ENCODE measurements around the gene BEND4. TPM values are rescaled to one million over a fixed set of nuclear protein-coding genes. Genes with fewer than 3 reads are reported as not detected.

BEND4 gene
- total and polyA plus RNA-seq, 2 donors from 2014 or later: 0.22 TPM; not detected in 1

DNA sequence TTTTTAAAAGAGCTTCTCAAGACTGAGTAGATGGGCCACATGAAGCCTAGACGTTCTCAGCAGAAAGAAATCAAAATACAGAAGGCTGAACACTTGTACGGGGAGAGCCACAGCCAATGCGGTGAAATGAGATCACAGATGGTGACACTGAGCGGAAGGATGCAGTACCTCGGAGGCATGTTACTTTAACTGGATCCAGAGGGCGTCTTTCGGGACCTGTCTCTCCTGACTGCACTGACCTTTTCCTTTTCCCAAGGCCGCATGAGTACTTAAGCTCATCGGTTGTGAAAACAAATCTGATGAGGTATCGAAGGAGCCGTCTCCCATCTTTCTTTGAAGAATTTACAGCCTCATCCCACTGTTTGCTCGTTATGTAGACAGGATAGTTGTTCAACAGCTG lies 32.6 kb downstream of the BEND4 start:
- FAIRE-seq (no peak), DNase-seq (peak in 3 of 5 donors; percentile 11 to 39 (median 25))
- no peaks in the 10 kb centered on the region for H3K27me3 ChIP-seq (ENCODE audit: control insufficient read depth, insufficient read depth, low read length)
- H3K4me3 ChIP-seq (ENCODE audit: low read length in 3 of 3): no peak overlapping the region
- intact Hi-C loops (cut with DNase I): no loop called here
- H3K9me3 ChIP-seq (ENCODE audit: control insufficient read depth in 2 of 3, insufficient read depth in 1 of 3, low read length in 3 of 3): no peaks in the 10 kb centered on the region
- TF ChIP-seq, protein P1, sequence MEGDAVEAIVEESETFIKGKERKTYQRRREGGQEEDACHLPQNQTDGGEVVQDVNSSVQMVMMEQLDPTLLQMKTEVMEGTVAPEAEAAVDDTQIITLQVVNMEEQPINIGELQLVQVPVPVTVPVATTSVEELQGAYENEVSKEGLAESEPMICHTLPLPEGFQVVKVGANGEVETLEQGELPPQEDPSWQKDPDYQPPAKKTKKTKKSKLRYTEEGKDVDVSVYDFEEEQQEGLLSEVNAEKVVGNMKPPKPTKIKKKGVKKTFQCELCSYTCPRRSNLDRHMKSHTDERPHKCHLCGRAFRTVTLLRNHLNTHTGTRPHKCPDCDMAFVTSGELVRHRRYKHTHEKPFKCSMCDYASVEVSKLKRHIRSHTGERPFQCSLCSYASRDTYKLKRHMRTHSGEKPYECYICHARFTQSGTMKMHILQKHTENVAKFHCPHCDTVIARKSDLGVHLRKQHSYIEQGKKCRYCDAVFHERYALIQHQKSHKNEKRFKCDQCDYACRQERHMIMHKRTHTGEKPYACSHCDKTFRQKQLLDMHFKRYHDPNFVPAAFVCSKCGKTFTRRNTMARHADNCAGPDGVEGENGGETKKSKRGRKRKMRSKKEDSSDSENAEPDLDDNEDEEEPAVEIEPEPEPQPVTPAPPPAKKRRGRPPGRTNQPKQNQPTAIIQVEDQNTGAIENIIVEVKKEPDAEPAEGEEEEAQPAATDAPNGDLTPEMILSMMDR (IDR thresholded peaks at IDR 0.05; ENCODE audit: borderline replicate concordance, extremely low read depth, insufficient read depth): no peak
- H3K36me3 ChIP-seq (ENCODE audit: control insufficient read depth in 2 of 3, insufficient read depth in 3 of 3, low read length in 3 of 3): no peaks in the 10 kb centered on the region
- no peaks in the 10 kb centered on the region for H3K4me1 ChIP-seq (ENCODE audit: control insufficient read depth in 2 of 3, insufficient read depth in 2 of 3, low read depth in 1 of 3, low read length in 3 of 3)
- no peak overlapping the region for H3K27ac ChIP-seq (ENCODE audit: low read depth in 2 of 2, low read length in 2 of 2)
- H3K9ac ChIP-seq (ENCODE audit: low read length in 3 of 3): no peak overlapping the region

DNA sequence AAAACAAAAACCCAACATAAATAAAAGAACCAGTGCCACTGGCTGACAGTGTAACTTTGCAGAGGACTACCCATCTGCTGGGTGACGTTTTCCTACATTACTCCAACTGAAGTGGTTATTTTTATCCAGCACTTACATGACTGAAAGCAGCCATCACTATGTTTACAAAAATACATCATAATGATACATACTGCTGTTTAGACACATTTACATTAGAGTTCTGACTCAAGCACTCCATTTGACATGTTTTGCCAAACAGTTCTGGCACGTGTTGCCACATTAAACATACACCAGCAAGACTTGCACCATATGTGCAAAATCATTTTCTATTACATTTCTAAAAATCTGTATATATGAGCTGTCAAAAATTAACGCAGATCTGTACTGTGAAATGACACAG lies 39.6 kb downstream of the BEND4 start:
- Histone ChIP-seq H3K36me3 (ENCODE audit: control insufficient read depth in 2 of 3, insufficient read depth in 3 of 3, low read length in 3 of 3) (no peaks in the 10 kb centered on the region), H3K4me1 (ENCODE audit: control insufficient read depth in 2 of 3, insufficient read depth in 2 of 3, low read depth in 1 of 3, low read length in 3 of 3) (no peaks in the 10 kb centered on the region), H3K4me3 (ENCODE audit: low read length in 3 of 3) (no peak overlapping the region), H3K9me3 (ENCODE audit: control insufficient read depth in 2 of 3, insufficient read depth in 1 of 3, low read length in 3 of 3) (no peaks in the 10 kb centered on the region), H3K27me3 (ENCODE audit: control insufficient read depth, insufficient read depth, low read length) (no peaks in the 10 kb centered on the region), H3K9ac (ENCODE audit: low read length in 3 of 3) (no peak overlapping the region), H3K27ac (ENCODE audit: low read depth in 2 of 2, low read length in 2 of 2) (no peak overlapping the region)
- intact Hi-C loops (cut with DNase I): no loop called here
- FAIRE-seq (no peak), DNase-seq (no peak)
- TF ChIP-seq, protein P1 (IDR thresholded peaks at IDR 0.05; ENCODE audit: borderline replicate concordance, extremely low read depth, insufficient read depth): no peak

DNA sequence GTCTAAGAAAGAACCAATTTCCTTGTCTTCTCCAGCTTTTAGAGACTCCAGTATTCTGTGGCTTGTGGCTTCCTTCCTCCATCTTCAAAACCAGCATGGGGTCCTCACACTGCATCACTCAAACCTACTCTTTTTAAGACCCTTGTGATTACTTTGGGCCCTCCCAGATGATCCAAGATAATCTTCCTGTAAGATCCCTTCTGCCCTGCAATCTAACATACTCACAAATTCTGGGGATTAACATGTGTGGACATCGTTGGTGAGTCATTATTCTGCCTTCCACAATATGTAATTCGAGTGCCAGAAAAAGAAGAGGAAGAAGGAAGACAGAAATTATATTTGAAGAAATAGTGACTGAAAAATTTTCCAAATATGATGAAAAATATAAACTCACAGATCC lies 47.9 kb downstream of the BEND4 start:
- no peak for DNase-seq
- Histone ChIP-seq H3K36me3 (ENCODE audit: control insufficient read depth in 2 of 3, insufficient read depth in 3 of 3, low read length in 3 of 3) (no peaks in the 10 kb centered on the region), H3K27ac (ENCODE audit: low read depth in 2 of 2, low read length in 2 of 2) (no peak overlapping the region), H3K9ac (ENCODE audit: low read length in 3 of 3) (no peak overlapping the region), H3K9me3 (ENCODE audit: control insufficient read depth in 2 of 3, insufficient read depth in 1 of 3, low read length in 3 of 3) (no peaks in the 10 kb centered on the region), H3K4me3 (ENCODE audit: low read length in 3 of 3) (no peak overlapping the region), H3K27me3 (ENCODE audit: control insufficient read depth, insufficient read depth, low read length) (no peaks in the 10 kb centered on the region), H3K4me1 (ENCODE audit: control insufficient read depth in 2 of 3, insufficient read depth in 2 of 3, low read depth in 1 of 3, low read length in 3 of 3) (no peaks in the 10 kb centered on the region)
- no peak for FAIRE-seq
- intact Hi-C loops (cut with DNase I): no loop called here
- TF ChIP-seq, protein P1 (IDR thresholded peaks at IDR 0.05; ENCODE audit: borderline replicate concordance, extremely low read depth, insufficient read depth): no peak

DNA sequence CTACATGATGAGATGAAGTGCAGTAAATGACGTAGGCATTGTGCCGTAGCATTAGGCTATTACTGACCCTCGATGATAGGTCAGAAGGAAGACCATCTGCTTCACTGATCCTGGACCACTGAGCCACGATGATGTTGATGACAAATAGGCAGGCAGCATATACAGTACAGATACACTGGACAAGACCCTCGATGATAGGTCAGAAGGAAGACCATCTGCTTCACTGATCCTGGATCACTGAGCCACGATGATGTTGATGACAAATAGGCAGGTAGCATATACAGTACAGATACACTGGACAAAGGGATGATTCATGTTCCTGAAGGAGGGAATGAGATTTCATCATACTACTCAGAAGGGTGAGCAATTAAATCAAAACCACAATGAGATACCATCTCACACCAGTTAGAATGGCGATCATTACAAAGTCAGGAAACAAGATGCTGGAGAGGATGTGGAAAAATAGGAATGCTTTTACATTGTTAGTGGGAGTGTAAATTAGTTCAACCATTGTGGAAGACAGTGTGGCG lies 50.9 kb downstream of the BEND4 start:
- no peaks in the 10 kb centered on the region for H3K4me1 ChIP-seq (ENCODE audit: control insufficient read depth in 2 of 3, insufficient read depth in 2 of 3, low read depth in 1 of 3, low read length in 3 of 3)
- intact Hi-C loops (cut with DNase I): no loop called here
- no peak overlapping the region for H3K4me3 ChIP-seq (ENCODE audit: low read length in 3 of 3)
- TF ChIP-seq, protein P1 (IDR thresholded peaks at IDR 0.05; ENCODE audit: borderline replicate concordance, extremely low read depth, insufficient read depth): no peak
- no peaks in the 10 kb centered on the region for H3K27me3 ChIP-seq (ENCODE audit: control insufficient read depth, insufficient read depth, low read length)
- no peak for FAIRE-seq
- H3K9me3 ChIP-seq (ENCODE audit: control insufficient read depth in 2 of 3, insufficient read depth in 1 of 3, low read length in 3 of 3): no peaks in the 10 kb centered on the region
- no peak for DNase-seq
- H3K27ac ChIP-seq (ENCODE audit: low read depth in 2 of 2, low read length in 2 of 2): no peak overlapping the region
- no peak overlapping the region for H3K9ac ChIP-seq (ENCODE audit: low read length in 3 of 3)
- H3K36me3 ChIP-seq (ENCODE audit: control insufficient read depth in 2 of 3, insufficient read depth in 3 of 3, low read length in 3 of 3): no peaks in the 10 kb centered on the region

Measured in kidney (tissue), 14 donors.